ENCODE measurements around the gene TULP4. TPM values are rescaled to one million over a fixed set of nuclear protein-coding genes. Genes with fewer than 3 reads are reported as not detected.
"Not testable (repeated sequence)": the region's sequence is repeated elsewhere in the genome, so short reads cannot be mapped to it uniquely, and the experiment has no call there.

The TULP4 gene
- total and polyA plus RNA-seq, 2 donors (not counting 1 experiment from before 2014, with no cell fraction given): 12.0 to 90.0 TPM

GRCh38 chr6:158297657-158298056, 14.6 kb upstream of the TULP4 start:
- peaks cover 35% of the 10 kb centered on the region for H3K4me1 Mint-ChIP-seq
- H3K27ac Mint-ChIP-seq; CTCF ChIA-PET; H2AFZ ChIP-seq (ENCODE audit: insufficient read depth, low read depth, low read length, poor library complexity, severe bottlenecking); H3K36me3 ChIP-seq (replicated peaks in 1 of 2; ENCODE audit: control extremely low read depth in 1 of 2, control insufficient read depth in 1 of 2, extremely low read depth in 1 of 2, insufficient read depth in 2 of 2, low read length in 1 of 2); H3K4me3 ChIP-seq (ENCODE audit: control extremely low read depth in 1 of 5, extremely low read depth in 1 of 5, insufficient read depth in 1 of 5, low read depth in 2 of 5, low read length in 4 of 5); DNase-seq; H3K4me2 ChIP-seq (replicated peaks; ENCODE audit: low read depth, low read length, poor library complexity, severe bottlenecking); H3K9me3 Mint-ChIP-seq (ENCODE audit: insufficient read depth); H4K20me1 ChIP-seq (ENCODE audit: control insufficient read depth, insufficient read depth, low read length, poor library complexity, severe bottlenecking); POLR2A ChIA-PET; H3K27me3 ChIP-seq (replicated peaks in 1 of 4; ENCODE audit: control extremely low read depth in 1 of 4, control insufficient read depth in 3 of 4, insufficient read depth in 4 of 4, low read length in 3 of 4); ATAC-seq (ENCODE audit: low read depth); H3K27ac ChIP-seq (ENCODE audit: low read length in 2 of 2); H3K4me3 Mint-ChIP-seq; H3K27me3 Mint-ChIP-seq; H3K9ac ChIP-seq (ENCODE audit: low read length): not testable (repeated sequence)
- Histone ChIP-seq H3K4me1 (ENCODE audit: control insufficient read depth in 2 of 2, insufficient read depth in 2 of 2, low read length in 2 of 2) (peaks cover 21 to 24% of the 10 kb centered on the region in 2 donors), H3K9me3 (ENCODE audit: control extremely low read depth in 1 of 3, control insufficient read depth in 2 of 3, insufficient read depth in 1 of 3, low read length in 2 of 3) (peaks cover 1 to 24% (median 13%) of the 10 kb centered on the region in 3 donors), H3K79me2 (ENCODE audit: control insufficient read depth, insufficient read depth, low read length) (peaks cover 25% of the 10 kb centered on the region)
- 95% methylated on average over 2 of the region's 10 CpGs for WGBS (ENCODE audit: insufficient coverage)
- intact Hi-C loops (cut with micrococcal nuclease): loop anchor here (10.0 kb wide), 1 partner anchor 347 kb away; the partner anchor contains the start of gene DYNLT1

DNA sequence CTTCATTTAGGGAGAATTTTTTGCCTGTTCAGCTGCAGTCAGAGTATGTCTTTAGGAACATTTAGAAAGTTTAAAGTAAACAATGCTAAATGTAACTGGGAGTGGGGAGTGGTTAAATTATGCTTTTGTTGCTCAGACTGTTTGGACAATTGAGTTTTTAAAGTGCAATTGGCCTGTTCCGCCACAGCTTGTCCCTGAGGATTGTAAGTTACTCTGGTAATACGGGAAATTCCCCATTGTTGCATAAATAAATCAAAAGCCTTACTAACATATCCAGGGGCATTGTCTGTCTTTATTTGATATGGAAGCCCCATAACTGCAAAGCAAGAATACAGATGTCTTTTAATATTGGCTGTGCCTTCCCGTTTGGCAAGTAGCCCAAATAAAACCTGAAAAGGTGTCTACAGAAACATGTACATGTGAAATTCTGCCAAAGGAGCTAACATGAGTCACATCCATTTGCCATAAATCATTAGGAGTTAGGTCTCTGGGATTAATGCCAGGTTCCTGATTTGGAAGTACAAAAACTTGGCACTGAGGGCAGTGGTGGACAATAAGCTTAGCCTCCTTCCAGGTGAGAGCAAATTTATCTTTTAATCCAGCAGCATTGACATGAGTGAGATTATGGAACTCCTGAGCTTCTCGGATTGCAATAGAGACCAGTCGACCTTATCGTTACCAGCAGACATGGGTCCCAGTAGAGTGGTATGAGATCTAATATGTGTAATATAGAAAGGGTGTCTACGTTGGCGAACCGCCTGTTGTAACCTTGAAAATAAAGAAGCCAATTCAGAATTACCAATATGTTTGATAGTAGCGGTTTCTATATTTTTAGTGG, 11.7 kb upstream of the TULP4 start:
- H4K20me1 ChIP-seq (ENCODE audit: control insufficient read depth, insufficient read depth, low read length, poor library complexity, severe bottlenecking); DNase-seq; H3K9me3 Mint-ChIP-seq (ENCODE audit: insufficient read depth); H3K27me3 Mint-ChIP-seq; H3K27me3 ChIP-seq (replicated peaks in 1 of 4; ENCODE audit: control extremely low read depth in 1 of 4, control insufficient read depth in 3 of 4, insufficient read depth in 4 of 4, low read length in 3 of 4); H3K4me2 ChIP-seq (replicated peaks; ENCODE audit: low read depth, low read length, poor library complexity, severe bottlenecking); H3K27ac Mint-ChIP-seq; H3K27ac ChIP-seq (ENCODE audit: low read length in 2 of 2); ATAC-seq (ENCODE audit: low read depth); H3K4me1 ChIP-seq (ENCODE audit: control insufficient read depth in 2 of 2, insufficient read depth in 2 of 2, low read length in 2 of 2); H3K36me3 ChIP-seq (replicated peaks in 1 of 2; ENCODE audit: control extremely low read depth in 1 of 2, control insufficient read depth in 1 of 2, extremely low read depth in 1 of 2, insufficient read depth in 2 of 2, low read length in 1 of 2); intact Hi-C loops (cut with micrococcal nuclease); POLR2A ChIA-PET; H3K4me3 Mint-ChIP-seq; H3K9ac ChIP-seq (ENCODE audit: low read length); CTCF ChIA-PET; H3K4me3 ChIP-seq (ENCODE audit: control extremely low read depth in 1 of 5, extremely low read depth in 1 of 5, insufficient read depth in 1 of 5, low read depth in 2 of 5, low read length in 4 of 5); H2AFZ ChIP-seq (ENCODE audit: insufficient read depth, low read depth, low read length, poor library complexity, severe bottlenecking): not testable (repeated sequence)
- H3K9me3 ChIP-seq (ENCODE audit: control extremely low read depth in 1 of 3, control insufficient read depth in 2 of 3, insufficient read depth in 1 of 3, low read length in 2 of 3): peaks cover 1 to 22% (median 13%) of the 10 kb centered on the region in 3 donors
- 98% methylated on average over 6 of the region's 10 CpGs for whole genome bisulfite sequencing (ENCODE audit: insufficient coverage)
- H3K79me2 ChIP-seq (ENCODE audit: control insufficient read depth, insufficient read depth, low read length): peaks cover 17% of the 10 kb centered on the region
- H3K4me1 Mint-ChIP-seq: peaks cover 18% of the 10 kb centered on the region

GRCh38 chr6:158301561-158301960, 10.7 kb upstream of the TULP4 start:
- H3K4me1 ChIP-seq (ENCODE audit: control insufficient read depth in 2 of 2, insufficient read depth in 2 of 2, low read length in 2 of 2); H3K27ac ChIP-seq (ENCODE audit: low read length in 2 of 2); H3K4me3 ChIP-seq (ENCODE audit: control extremely low read depth in 1 of 5, extremely low read depth in 1 of 5, insufficient read depth in 1 of 5, low read depth in 2 of 5, low read length in 4 of 5); H3K27me3 Mint-ChIP-seq; H4K20me1 ChIP-seq (ENCODE audit: control insufficient read depth, insufficient read depth, low read length, poor library complexity, severe bottlenecking); CTCF ChIA-PET; DNase-seq; H3K36me3 ChIP-seq (replicated peaks in 1 of 2; ENCODE audit: control extremely low read depth in 1 of 2, control insufficient read depth in 1 of 2, extremely low read depth in 1 of 2, insufficient read depth in 2 of 2, low read length in 1 of 2); H3K9ac ChIP-seq (ENCODE audit: low read length); H3K27me3 ChIP-seq (replicated peaks in 1 of 4; ENCODE audit: control extremely low read depth in 1 of 4, control insufficient read depth in 3 of 4, insufficient read depth in 4 of 4, low read length in 3 of 4); POLR2A ChIA-PET; ATAC-seq (ENCODE audit: low read depth); H3K9me3 Mint-ChIP-seq (ENCODE audit: insufficient read depth); H2AFZ ChIP-seq (ENCODE audit: insufficient read depth, low read depth, low read length, poor library complexity, severe bottlenecking); H3K4me3 Mint-ChIP-seq; intact Hi-C loops (cut with micrococcal nuclease); H3K4me2 ChIP-seq (replicated peaks; ENCODE audit: low read depth, low read length, poor library complexity, severe bottlenecking): not testable (repeated sequence)
- Histone ChIP-seq H3K9me3 (ENCODE audit: control extremely low read depth in 1 of 3, control insufficient read depth in 2 of 3, insufficient read depth in 1 of 3, low read length in 2 of 3) (peaks cover 0 to 15% (median 12%) of the 10 kb centered on the region in 3 donors), H3K79me2 (ENCODE audit: control insufficient read depth, insufficient read depth, low read length) (peaks cover 17% of the 10 kb centered on the region)
- 0% methylated on average over 1 of the region's 4 CpGs for WGBS (ENCODE audit: insufficient coverage)
- H3K4me1 Mint-ChIP-seq: peaks cover 13% of the 10 kb centered on the region
- H3K27ac Mint-ChIP-seq: peak overlapping the region; percentile 15

DNA sequence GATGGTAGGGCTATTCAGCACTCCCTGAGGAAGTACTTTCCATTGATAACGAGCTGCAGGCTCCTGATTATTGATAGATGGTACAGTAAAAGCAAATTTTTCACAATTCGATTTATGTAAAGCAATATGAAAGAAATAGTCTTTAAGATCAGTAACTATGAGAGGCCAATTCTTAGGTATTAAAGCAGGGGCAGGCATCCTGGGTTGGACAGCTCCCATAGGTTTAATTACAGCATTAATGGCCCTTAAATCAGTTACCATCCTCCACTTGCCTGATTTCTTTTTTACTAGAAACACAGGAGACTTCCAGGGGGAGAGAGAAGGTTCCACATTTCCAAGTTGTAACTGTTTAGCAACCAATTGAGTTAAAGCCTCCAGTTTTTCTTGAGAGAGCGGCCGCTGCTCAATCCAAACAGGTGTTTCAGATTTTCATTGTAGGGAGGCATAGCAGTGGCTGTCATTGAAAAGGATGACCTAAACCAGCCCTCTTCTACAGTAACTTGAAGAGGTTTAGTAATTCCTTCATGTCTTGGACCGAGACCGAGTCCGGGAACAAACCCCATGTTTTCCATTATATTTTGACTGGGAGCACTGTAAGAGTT, 10.0 kb upstream of the TULP4 start:
- H3K4me3 ChIP-seq (ENCODE audit: control extremely low read depth in 1 of 5, extremely low read depth in 1 of 5, insufficient read depth in 1 of 5, low read depth in 2 of 5, low read length in 4 of 5); POLR2A ChIA-PET; intact Hi-C loops (cut with micrococcal nuclease); H3K4me1 ChIP-seq (ENCODE audit: control insufficient read depth in 2 of 2, insufficient read depth in 2 of 2, low read length in 2 of 2); H3K27me3 Mint-ChIP-seq; H3K27ac ChIP-seq (ENCODE audit: low read length in 2 of 2); H3K36me3 ChIP-seq (replicated peaks in 1 of 2; ENCODE audit: control extremely low read depth in 1 of 2, control insufficient read depth in 1 of 2, extremely low read depth in 1 of 2, insufficient read depth in 2 of 2, low read length in 1 of 2); ATAC-seq (ENCODE audit: low read depth); CTCF ChIA-PET; DNase-seq; H3K9ac ChIP-seq (ENCODE audit: low read length); H3K9me3 Mint-ChIP-seq (ENCODE audit: insufficient read depth); H3K4me2 ChIP-seq (replicated peaks; ENCODE audit: low read depth, low read length, poor library complexity, severe bottlenecking); H3K27me3 ChIP-seq (replicated peaks in 1 of 4; ENCODE audit: control extremely low read depth in 1 of 4, control insufficient read depth in 3 of 4, insufficient read depth in 4 of 4, low read length in 3 of 4); H3K4me3 Mint-ChIP-seq; H4K20me1 ChIP-seq (ENCODE audit: control insufficient read depth, insufficient read depth, low read length, poor library complexity, severe bottlenecking); H3K27ac Mint-ChIP-seq; H2AFZ ChIP-seq (ENCODE audit: insufficient read depth, low read depth, low read length, poor library complexity, severe bottlenecking): not testable (repeated sequence)
- peaks cover 12% of the 10 kb centered on the region for H3K4me1 Mint-ChIP-seq
- no CpG with 5 or more reads among the region's 7 CpGs for WGBS (ENCODE audit: insufficient coverage)
- Histone ChIP-seq H3K9me3 (ENCODE audit: control extremely low read depth in 1 of 3, control insufficient read depth in 2 of 3, insufficient read depth in 1 of 3, low read length in 2 of 3) (peaks cover 0 to 10% (median 5%) of the 10 kb centered on the region in 3 donors), H3K79me2 (ENCODE audit: control insufficient read depth, insufficient read depth, low read length) (peaks cover 20% of the 10 kb centered on the region)
